Upper lobe of left lung (tissue), 6 donors: Measurements from ENCODE around the gene EMILIN1. TPM values are rescaled to one million over a fixed set of nuclear protein-coding genes. Genes with fewer than 3 reads are reported as not detected.
A peak's percentile ranks its signal among the peaks of the same experiment; 100 is the strongest.
"Not testable (repeated sequence)": the region's sequence is repeated elsewhere in the genome, so short reads cannot be mapped to it uniquely, and the experiment has no call there.

Source experiments
- ATAC-seq, 2 donors: fragments of 200-7000 bp; cut with Tn5 transposase; one replicate each; pipeline ENCODE4 v1.9.1; 2022; ENCODE audit warnings: mild to moderate bottlenecking in 2 of 2, moderate library complexity in 2 of 2; ENCODE audit not compliant: low FRiP score in 2 of 2
- DNase-seq, 2 donors: peaks; one replicate each; pipeline ENCODE4 v3.0.0-alpha.2; 2019 to 2020
- H3K27ac ChIP-seq, 4 donors: fragments of 200-600 bp; sonication (generic); one replicate each; pipeline ENCODE4 v1.5.1; 2016 to 2019
- H3K27me3 ChIP-seq, 4 donors: fragments of 200-600 bp; sonication (generic); one replicate each; pipeline ENCODE4 v1.5.1; 2017 to 2019
- H3K36me3 ChIP-seq, 4 donors: fragments of 200-600 bp; sonication (generic); one replicate each; pipeline ENCODE4 v1.5.1; 2016 to 2019
- H3K4me1 ChIP-seq, 4 donors: fragments of 200-600 bp; sonication (generic); one replicate each; pipeline ENCODE4 v1.5.1; 2018 to 2019
- H3K4me3 ChIP-seq, 4 donors: fragments of 200-600 bp; sonication (generic); one replicate each; pipeline ENCODE4 v1.5.1; 2017 to 2019; ENCODE audit warnings: mild to moderate bottlenecking in 2 of 4, moderate library complexity in 1 of 4
- H3K9me3 ChIP-seq, 4 donors: fragments of 200-600 bp; sonication (generic); one replicate each; pipeline ENCODE4 v1.5.1; 2018 to 2019
- EP300 ChIP-seq, 4 donors: sonication (generic); formaldehyde crosslinking; IDR thresholded peaks; one replicate each; pipeline ENCODE4 v1.5.1; 2017; ENCODE audit warnings: antibody characterized with exemption in 4 of 4, control low read depth in 2 of 4
- POLR2A ChIP-seq, 4 donors: fragments of 450-650 bp; IDR thresholded peaks; one replicate each; pipeline ENCODE4 v1.5.1; 2016 to 2017; ENCODE audit warnings: antibody characterized with exemption in 4 of 4, mild to moderate bottlenecking in 2 of 4
- POLR2AphosphoS5 ChIP-seq, 2 donors: sonication (generic); formaldehyde crosslinking; IDR thresholded peaks; one replicate each; pipeline ENCODE4 v1.5.1; 2017; ENCODE audit warnings: antibody characterized with exemption in 2 of 2
- WGBS, 2 donors: methylation state at CpG; one replicate each; pipeline ENCODE4 v1.1.5; 2017 to 2018; 5-methylcytosine and 5-hydroxymethylcytosine counted together
- total RNA-seq, 6 donors: library from RNA; depleted of rRNA in 4 of 6; stranded (reverse); fragments of >200 nt in 4 of 6; gene quantifications; one replicate each; pipeline versions ENCODE4 v1.1.0 to v1.2.1, GENCODE V29; 2016 to 2021
- TF ChIP-seq, protein P1 (sequence below), 6 experiments: fragments of 450-650 bp in 4 of 6; fragments of 200-600 bp in 2 of 6; sonication (generic) in 2 of 6; IDR thresholded peaks; one replicate each; pipeline ENCODE4 v1.5.1; 2016 to 2019; ENCODE audit warnings: antibody characterized with exemption in 6 of 6
- donor health status: DM: no; HTN: no; CAD: no; lungs with moderate emphysema.
- donor health status: DM: no; HTN: yes; CAD: no; lungs with severe emphysema.

Gene EMILIN1
- total RNA-seq, 6 donors from 2014 or later: 20.7 to 158 (median 49.0) TPM

DNA sequence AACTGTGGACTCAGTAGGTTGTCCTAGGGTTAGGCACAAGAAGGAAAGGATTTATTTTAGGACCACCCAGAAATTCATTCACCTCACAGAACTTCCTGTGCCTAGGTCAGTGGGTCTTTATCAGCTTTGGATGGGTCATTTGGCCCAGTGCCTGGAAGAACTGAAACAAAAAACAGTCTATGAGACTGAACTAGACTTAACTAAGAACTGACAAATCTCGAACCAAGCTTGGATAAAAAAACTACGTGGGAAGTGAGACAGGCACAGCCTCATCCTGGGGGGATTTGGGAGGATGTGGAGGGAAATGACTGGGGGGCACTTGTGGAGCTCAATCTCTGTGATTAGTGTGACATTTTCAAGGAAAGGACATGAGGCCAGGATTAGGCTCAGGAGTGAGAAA lies 4.6 kb upstream of the EMILIN1 start:
- Histone ChIP-seq H3K4me1 (peaks cover 36 to 53% (median 46%) of the 10 kb centered on the region in 4 donors), H3K27ac (peak overlapping the region; percentile 8 to 96 (median 38)), H3K36me3 (peaks cover 0 to 9% (median 7%) of the 10 kb centered on the region in 4 donors), H3K9me3 (no peaks in the 10 kb centered on the region), H3K27me3 (no peaks in the 10 kb centered on the region), H3K4me3 (no peak overlapping the region)
- DNase-seq (no peak), ATAC-seq (no peak)
- WGBS, 2 donors: 42 to 45% methylated on average over 2 of the region's 2 CpGs
- TF ChIP-seq EP300 (IDR thresholded peaks at IDR 0.05) (no peak), POLR2A (IDR thresholded peaks at IDR 0.05) (no peak), POLR2AphosphoS5 (IDR thresholded peaks at IDR 0.05) (no peak)
- TF ChIP-seq, protein P1, sequence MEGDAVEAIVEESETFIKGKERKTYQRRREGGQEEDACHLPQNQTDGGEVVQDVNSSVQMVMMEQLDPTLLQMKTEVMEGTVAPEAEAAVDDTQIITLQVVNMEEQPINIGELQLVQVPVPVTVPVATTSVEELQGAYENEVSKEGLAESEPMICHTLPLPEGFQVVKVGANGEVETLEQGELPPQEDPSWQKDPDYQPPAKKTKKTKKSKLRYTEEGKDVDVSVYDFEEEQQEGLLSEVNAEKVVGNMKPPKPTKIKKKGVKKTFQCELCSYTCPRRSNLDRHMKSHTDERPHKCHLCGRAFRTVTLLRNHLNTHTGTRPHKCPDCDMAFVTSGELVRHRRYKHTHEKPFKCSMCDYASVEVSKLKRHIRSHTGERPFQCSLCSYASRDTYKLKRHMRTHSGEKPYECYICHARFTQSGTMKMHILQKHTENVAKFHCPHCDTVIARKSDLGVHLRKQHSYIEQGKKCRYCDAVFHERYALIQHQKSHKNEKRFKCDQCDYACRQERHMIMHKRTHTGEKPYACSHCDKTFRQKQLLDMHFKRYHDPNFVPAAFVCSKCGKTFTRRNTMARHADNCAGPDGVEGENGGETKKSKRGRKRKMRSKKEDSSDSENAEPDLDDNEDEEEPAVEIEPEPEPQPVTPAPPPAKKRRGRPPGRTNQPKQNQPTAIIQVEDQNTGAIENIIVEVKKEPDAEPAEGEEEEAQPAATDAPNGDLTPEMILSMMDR (IDR thresholded peaks at IDR 0.05): no peak

DNA sequence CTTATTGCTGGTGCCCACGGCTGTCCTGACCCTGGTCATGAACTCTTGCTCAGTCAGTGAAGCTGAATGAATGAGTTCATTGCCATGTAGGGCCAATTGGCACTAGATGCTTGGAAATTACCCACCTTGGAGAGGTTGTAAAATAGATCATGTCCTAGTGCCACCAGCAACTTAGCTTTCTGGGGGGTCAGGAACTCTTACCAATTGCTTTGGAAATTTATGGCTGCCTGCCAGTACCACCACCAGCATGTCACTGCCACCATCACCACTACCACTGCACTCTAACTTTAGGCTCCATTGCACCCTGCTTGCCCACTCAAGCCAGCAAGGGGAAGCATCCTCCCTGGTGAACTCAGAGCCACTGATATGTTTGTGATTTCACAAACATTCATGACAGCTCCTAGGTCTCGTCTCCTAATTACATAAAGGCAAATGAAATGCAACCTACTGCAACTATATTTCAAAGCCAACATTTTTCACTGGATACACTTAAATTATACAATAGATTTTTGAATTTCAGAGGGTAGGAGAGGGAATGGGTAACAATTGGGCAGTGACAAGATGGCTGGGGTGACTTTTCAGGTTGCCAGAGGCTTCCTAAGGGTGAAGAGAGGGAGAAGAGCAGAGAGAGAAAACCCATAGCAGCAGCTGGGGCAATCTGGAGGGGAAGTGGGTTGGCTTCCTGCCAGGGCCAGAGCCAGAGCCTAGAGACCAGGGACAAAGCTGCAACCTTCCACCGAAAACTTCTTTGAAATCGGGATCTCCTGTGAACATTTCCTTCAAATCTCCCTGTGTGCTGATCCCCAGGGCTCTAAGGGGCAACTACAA lies 3.5 kb upstream of the EMILIN1 start:
- WGBS, 2 donors: 46 to 60% methylated on average over 4 of the region's 4 CpGs
- no peak overlapping the region for H3K4me3 ChIP-seq
- H3K27ac ChIP-seq: peak overlapping the region; percentile 19 to 96 (median 48)
- peaks cover 0 to under 1% (median 0%) of the 10 kb centered on the region in 4 donors for H3K36me3 ChIP-seq
- DNase-seq (peak in 1 of 2 donors; percentile 63), ATAC-seq (no peak)
- no peaks in the 10 kb centered on the region for H3K9me3 ChIP-seq
- H3K27me3 ChIP-seq: no peaks in the 10 kb centered on the region
- TF ChIP-seq EP300 (IDR thresholded peaks at IDR 0.05) (no peak), POLR2AphosphoS5 (IDR thresholded peaks at IDR 0.05) (no peak), POLR2A (IDR thresholded peaks at IDR 0.05) (no peak)
- TF ChIP-seq, protein P1 (IDR thresholded peaks at IDR 0.05): no peak
- peaks cover 24 to 42% (median 36%) of the 10 kb centered on the region in 4 donors for H3K4me1 ChIP-seq

DNA sequence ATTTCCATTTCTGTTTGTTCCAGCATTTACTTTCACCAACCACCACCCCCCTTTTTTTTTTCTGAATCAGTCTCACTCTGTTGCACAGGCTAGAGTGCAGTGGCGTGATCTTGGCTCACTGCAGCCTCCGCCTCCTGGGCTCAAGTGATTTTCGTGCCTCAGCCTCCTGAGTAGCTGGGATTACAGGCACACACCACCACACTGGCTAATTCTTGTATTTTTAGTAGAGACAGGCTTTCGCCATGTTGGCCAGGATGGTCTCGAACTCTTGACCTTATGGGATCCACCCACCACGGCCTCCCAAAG lies 2.9 kb upstream of the EMILIN1 start:
- not testable (repeated sequence) for H3K27me3 ChIP-seq, H3K9me3 ChIP-seq, H3K4me3 ChIP-seq, DNase-seq, ATAC-seq, H3K36me3 ChIP-seq
- peak overlapping the region; percentile 19 to 96 (median 48) for H3K27ac ChIP-seq
- peaks cover 24 to 36% (median 32%) of the 10 kb centered on the region in 4 donors for H3K4me1 ChIP-seq
- 61 to 77% methylated on average over 6 of the region's 6 CpGs for WGBS, 2 donors

DNA sequence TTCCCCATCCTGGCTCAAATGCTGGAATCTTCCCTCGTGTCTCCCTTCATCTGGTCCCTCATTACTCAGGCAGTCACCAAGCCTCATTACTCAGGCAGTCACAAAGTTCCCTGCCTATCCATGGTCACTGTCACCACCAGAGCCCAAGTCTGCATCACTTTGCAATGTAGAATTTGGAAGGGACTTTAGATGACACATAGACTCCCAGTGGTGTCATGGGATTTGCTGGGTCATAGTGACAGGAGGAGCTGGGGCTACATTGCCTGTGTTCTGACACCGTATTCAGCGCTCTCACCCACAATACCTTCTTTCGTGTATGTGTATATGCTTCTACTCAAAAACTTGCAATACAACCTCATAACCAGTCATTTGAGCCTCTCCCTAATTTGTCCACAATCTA lies 2.1 kb upstream of the EMILIN1 start:
- WGBS, 2 donors: 77 to 79% methylated on average over 4 of the region's 4 CpGs
- Histone ChIP-seq H3K4me3 (no peak overlapping the region), H3K27me3 (no peaks in the 10 kb centered on the region), H3K4me1 (peaks cover 24 to 37% (median 32%) of the 10 kb centered on the region in 4 donors), H3K9me3 (no peaks in the 10 kb centered on the region), H3K36me3 (no peaks in the 10 kb centered on the region), H3K27ac (peak overlapping the region in 2 of 4 donors; percentile 39 to 96)
- ATAC-seq (no peak), DNase-seq (no peak)
- no peak for TF ChIP-seq EP300 (IDR thresholded peaks at IDR 0.05)
- no peak for TF ChIP-seq POLR2AphosphoS5 (IDR thresholded peaks at IDR 0.05)
- TF ChIP-seq, protein P1 (IDR thresholded peaks at IDR 0.05): no peak
- TF ChIP-seq POLR2A (IDR thresholded peaks at IDR 0.05): no peak

DNA sequence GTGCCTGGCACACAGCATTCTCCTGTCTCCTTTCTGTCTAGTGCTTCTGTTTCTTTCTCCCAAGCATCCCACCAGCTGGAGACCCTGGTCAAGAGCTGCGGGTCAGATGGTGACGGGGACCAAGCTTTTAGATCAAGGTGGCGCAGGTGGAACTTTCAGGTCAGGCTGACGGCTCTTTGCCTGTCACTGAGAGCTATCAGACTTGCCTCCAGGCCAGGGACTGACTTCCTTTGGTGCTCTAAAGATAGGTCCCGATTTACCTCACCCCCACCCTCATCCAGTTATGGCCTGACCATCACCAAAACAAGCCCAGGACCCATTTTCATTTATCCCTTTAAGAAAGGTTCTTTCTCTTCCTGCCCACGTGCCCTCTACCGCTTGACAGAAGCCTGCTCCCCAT lies 1.2 kb upstream of the EMILIN1 start:
- 80 to 81% methylated on average over 7 of the region's 7 CpGs for WGBS, 2 donors
- Histone ChIP-seq H3K9me3 (no peaks in the 10 kb centered on the region), H3K4me3 (no peak overlapping the region), H3K36me3 (no peaks in the 10 kb centered on the region), H3K27me3 (no peaks in the 10 kb centered on the region), H3K4me1 (peaks cover 29 to 42% (median 36%) of the 10 kb centered on the region in 4 donors), H3K27ac (peak overlapping the region in 3 of 4 donors; percentile 39 to 96 (median 68))
- TF ChIP-seq POLR2AphosphoS5 (IDR thresholded peaks at IDR 0.05): no peak
- TF ChIP-seq EP300 (IDR thresholded peaks at IDR 0.05): no peak
- TF ChIP-seq POLR2A (IDR thresholded peaks at IDR 0.05): no peak
- TF ChIP-seq, protein P1 (IDR thresholded peaks at IDR 0.05): no peak
- DNase-seq: no peak
- no peak for ATAC-seq
